Measurements from ENCODE around the gene FRMPD4. TPM values are rescaled to one million over a fixed set of nuclear protein-coding genes. Genes with fewer than 3 reads are reported as not detected.

The FRMPD4 gene
- total RNA-seq, 1 donor from 2014 or later, result not detected

GRCh38 chrX:12228862-12229261, 90.6 kb downstream of the FRMPD4 start:
- DNase-seq (no peak), ATAC-seq (ENCODE audit: low read depth) (no peak)
- no peak for TF ChIP-seq CTCF (IDR thresholded peaks at IDR 0.05)
- intact Hi-C loops (cut with micrococcal nuclease), result no loop called here
- H3K4me1 Mint-ChIP-seq, result no peaks in the 10 kb centered on the region
- no peaks in the 10 kb centered on the region for H3K27me3 Mint-ChIP-seq
- H3K36me3 Mint-ChIP-seq (ENCODE audit: low read depth), result no peaks in the 10 kb centered on the region
- H3K27ac Mint-ChIP-seq, result no peak overlapping the region
- ChIA-PET CTCF (no interaction called here), POLR2A (no interaction called here)
- no peaks in the 10 kb centered on the region for H3K9me3 Mint-ChIP-seq
- H3K4me3 Mint-ChIP-seq, result no peak overlapping the region

GRCh38 chrX:12229986-12230385, 91.7 kb downstream of the FRMPD4 start:
- no peak overlapping the region for H3K4me3 Mint-ChIP-seq
- no peak overlapping the region for H3K27ac Mint-ChIP-seq
- H3K9me3 Mint-ChIP-seq, result no peaks in the 10 kb centered on the region
- ChIA-PET POLR2A (no interaction called here), CTCF (no interaction called here)
- no peaks in the 10 kb centered on the region for H3K36me3 Mint-ChIP-seq (ENCODE audit: low read depth)
- TF ChIP-seq CTCF (IDR thresholded peaks at IDR 0.05), result no peak
- H3K27me3 Mint-ChIP-seq, result no peaks in the 10 kb centered on the region
- no peak for ATAC-seq (ENCODE audit: low read depth)
- H3K4me1 Mint-ChIP-seq, result no peaks in the 10 kb centered on the region
- intact Hi-C loops (cut with micrococcal nuclease), result no loop called here
- no peak for DNase-seq

GRCh38 chrX:12234534-12235329, 96.5 kb downstream of the FRMPD4 start:
- Mint-ChIP-seq H3K36me3 (ENCODE audit: low read depth) (no peaks in the 10 kb centered on the region), H3K4me3 (no peak overlapping the region), H3K27ac (no peak overlapping the region), H3K27me3 (no peaks in the 10 kb centered on the region), H3K4me1 (no peaks in the 10 kb centered on the region), H3K9me3 (no peaks in the 10 kb centered on the region)
- TF ChIP-seq CTCF (IDR thresholded peaks at IDR 0.05), result no peak
- ChIA-PET CTCF (no interaction called here), POLR2A (no interaction called here)
- intact Hi-C loops (cut with micrococcal nuclease), result no loop called here
- no peak for DNase-seq
- no peak for ATAC-seq (ENCODE audit: low read depth)

GRCh38 chrX:12236156-12236555, 97.9 kb downstream of the FRMPD4 start:
- POLR2A ChIA-PET, result no interaction called here
- no peak overlapping the region for H3K4me3 Mint-ChIP-seq
- H3K27me3 Mint-ChIP-seq, result no peaks in the 10 kb centered on the region
- H3K9me3 Mint-ChIP-seq, result no peaks in the 10 kb centered on the region
- ATAC-seq (ENCODE audit: low read depth), result no peak
- H3K36me3 Mint-ChIP-seq (ENCODE audit: low read depth), result no peaks in the 10 kb centered on the region
- CTCF ChIA-PET, result no interaction called here
- intact Hi-C loops (cut with micrococcal nuclease), result no loop called here
- no peak for DNase-seq
- no peak overlapping the region for H3K27ac Mint-ChIP-seq
- no peaks in the 10 kb centered on the region for H3K4me1 Mint-ChIP-seq
- no peak for TF ChIP-seq CTCF (IDR thresholded peaks at IDR 0.05)

- no peaks in the 10 kb centered on the region for H3K36me3 Mint-ChIP-seq (ENCODE audit: low read depth)
- no peak overlapping the region for H3K27ac Mint-ChIP-seq
- no peak overlapping the region for H3K4me3 Mint-ChIP-seq
- H3K9me3 Mint-ChIP-seq, result no peaks in the 10 kb centered on the region
- intact Hi-C loops (cut with micrococcal nuclease), result no loop called here
- H3K27me3 Mint-ChIP-seq, result no peaks in the 10 kb centered on the region
- no peak for TF ChIP-seq CTCF (IDR thresholded peaks at IDR 0.05)
- ChIA-PET CTCF (no interaction called here), POLR2A (no interaction called here)
- ATAC-seq (ENCODE audit: low read depth), result no peak
- no peak for DNase-seq
- no peaks in the 10 kb centered on the region for H3K4me1 Mint-ChIP-seq
Observed at GRCh38 chrX:12237131-12237530, 98.9 kb downstream of the FRMPD4 start.

All from activated B cell treated with CpG ODN at 0.5 μM for 24 hours (primary cell).